ENCODE measurements around the gene SPIN1. TPM values are rescaled to one million over a fixed set of nuclear protein-coding genes. Genes with fewer than 3 reads are reported as not detected.

SPIN1 gene
- total and polyA plus RNA-seq, 2 of the 8 experiments (the other 6 are each of a cell fraction or from before 2014, with no cell fraction given) = 69.9 to 139 TPM

DNA sequence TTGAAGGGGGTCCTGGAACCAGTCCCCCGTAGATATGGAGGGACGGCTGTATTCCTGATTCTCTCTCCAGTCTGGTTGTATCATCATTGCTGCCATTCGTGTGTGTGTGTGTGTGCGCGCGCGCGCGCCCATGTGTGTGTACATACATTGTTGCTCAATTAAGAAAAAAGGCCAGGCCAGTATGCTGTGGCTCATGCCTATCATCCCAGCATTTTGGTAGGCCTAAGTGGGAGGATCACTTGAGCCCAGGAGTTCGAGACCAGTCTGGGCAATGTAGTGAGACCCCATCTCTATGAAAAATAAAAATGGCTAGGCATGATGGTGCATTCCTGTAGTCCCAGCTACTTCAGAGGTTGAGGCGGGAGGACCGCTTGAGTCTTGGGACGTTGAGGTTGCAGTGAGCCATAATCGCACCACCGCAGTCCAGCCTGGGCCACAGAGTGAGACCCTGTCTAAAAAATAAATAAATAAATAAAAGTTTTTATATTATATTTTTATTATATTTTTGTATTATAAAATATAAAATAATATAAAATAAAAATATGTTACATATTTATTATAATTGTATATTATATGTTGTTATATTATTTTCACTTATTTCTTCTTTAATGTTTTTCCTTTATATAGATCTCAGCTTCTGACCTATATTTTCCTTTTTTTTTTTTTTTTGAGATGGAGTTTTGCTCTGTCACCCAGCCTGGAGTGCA is 53.2 kb downstream of the SPIN1 start:
- ChIA-PET POLR2A (ENCODE audit: partially characterized antibody) (interaction anchor here (1.2 to 1.6 kb wide), 2 partner anchors 7 to 92 kb away, joined by 3 read pairs; no protein-coding TSS in a partner anchor), CTCF (ENCODE audit: partially characterized antibody) (interaction anchor here (0.8 to 1.3 kb wide), 3 partner anchors 47 to 134 kb away, joined by 3 read pairs; no protein-coding TSS in a partner anchor)
- DNase-seq (ENCODE audit: low read depth in 1 of 2, low spot score in 2 of 2) (no peak), FAIRE-seq (no peak)
- no peaks in the 10 kb centered on the region; the same call in 1 of the 2 replicates for H3K23me2 ChIP-seq (ENCODE audit: low read depth, low read length)
- no peak overlapping the region for H2BK12ac ChIP-seq (ENCODE audit: low read depth, low read length)
- peaks cover 2 to 91% of the 10 kb centered on the region in 2 experiments for H3K79me2 ChIP-seq (ENCODE audit: control insufficient read depth in 1 of 2, insufficient read depth in 2 of 2, low read length in 2 of 2)
- no peak overlapping the region for H2BK120ac ChIP-seq (replicated peaks; ENCODE audit: low read depth, low read length)
- no peaks in the 10 kb centered on the region for H3K27me3 ChIP-seq (replicated peaks in 1 of 4; ENCODE audit: control insufficient read depth in 3 of 4, extremely low read depth in 1 of 4, insufficient read depth in 3 of 4, low read length in 3 of 4)
- H3K36me3 ChIP-seq (ENCODE audit: control insufficient read depth in 2 of 4, insufficient read depth in 4 of 4, low read length in 3 of 4) = no peaks in the 10 kb centered on the region; a peak in 2 of 8 replicates
- H2AK5ac ChIP-seq (ENCODE audit: low read depth, low read length) = no peak overlapping the region
- H4K91ac ChIP-seq (replicated peaks; ENCODE audit: insufficient read length, low read length) = no peak overlapping the region
- H3K4me2 ChIP-seq (ENCODE audit: insufficient read depth in 1 of 2, low read depth in 2 of 2, low read length in 2 of 2) = no peak overlapping the region
- no peak overlapping the region for H3K56ac ChIP-seq (replicated peaks; ENCODE audit: insufficient read length, low read depth, low read length)
- no peak overlapping the region for H2BK20ac ChIP-seq (ENCODE audit: low read length)
- H4K8ac ChIP-seq (ENCODE audit: extremely low read depth, insufficient read depth, low read length) = no peak overlapping the region
- no peak overlapping the region for H3K23ac ChIP-seq (ENCODE audit: insufficient read length)
- no peak overlapping the region for H2AFZ ChIP-seq (ENCODE audit: low read length)
- H3K14ac ChIP-seq (ENCODE audit: insufficient read length) = no peak overlapping the region
- no peaks in the 10 kb centered on the region for H3K9me3 ChIP-seq (ENCODE audit: insufficient read depth in 2 of 2, low read depth in 1 of 2, low read length in 1 of 2)
- no peaks in the 10 kb centered on the region; the same call in 1 of the 2 replicates for H3K79me1 ChIP-seq (ENCODE audit: low read depth, low read length)
- no peak overlapping the region for H3K4me3 ChIP-seq (ENCODE audit: extremely low read depth in 1 of 4, insufficient read depth in 2 of 4, low read depth in 3 of 4, low read length in 4 of 4)
- WGBS, 2 experiments (ENCODE audit: extremely low coverage in 1 of 2, insufficient coverage in 1 of 2, insufficient read length in 1 of 2, insufficient replicate concordance in 2 of 2, low coverage in 1 of 2, low lambda C conversion rate in 2 of 2, missing lambda C conversion rate in 1 of 2) = 96% methylated on average over 15 of the region's 15 CpGs; no CpG with 5 or more reads in 1 of the 2 experiments
- H2BK15ac ChIP-seq (ENCODE audit: low read length) = no peak overlapping the region
- no peak overlapping the region for H3K27ac ChIP-seq (ENCODE audit: low read depth, low read length)
- peaks cover 0 to 6% (median 0%) of the 10 kb centered on the region in 4 experiments; a peak in 3 of 7 replicates for H3K4me1 ChIP-seq (replicated peaks in 1 of 4; ENCODE audit: control insufficient read depth in 3 of 4, insufficient read depth in 4 of 4, low read length in 3 of 4)
- H3K9ac ChIP-seq (replicated peaks in 1 of 4; ENCODE audit: extremely low read depth in 1 of 4, low read depth in 3 of 4, low read length in 3 of 4) = no peak overlapping the region
- no peak overlapping the region for H2BK5ac ChIP-seq (ENCODE audit: low read depth, low read length)
- H3K18ac ChIP-seq (ENCODE audit: extremely low read depth, low read length) = no peak overlapping the region
- H4K5ac ChIP-seq (ENCODE audit: insufficient read length, low read depth, low read length) = no peak overlapping the region
- H4K20me1 ChIP-seq (replicated peaks in 1 of 2; ENCODE audit: control insufficient read depth in 1 of 2, insufficient read depth in 2 of 2, low read length in 2 of 2) = peaks cover 3 to 8% of the 10 kb centered on the region in 2 experiments
- no peak overlapping the region for H3K4ac ChIP-seq (replicated peaks; ENCODE audit: insufficient read length, low read depth, low read length)
- TF ChIP-seq BACH1 (IDR thresholded peaks at IDR 0.05; ENCODE audit: low read length) = no peak
- TF ChIP-seq RAD21 (IDR thresholded peaks at IDR 0.05 in 1 of 2, conservative IDR thresholded peaks at IDR 0.05 in 1 of 2; ENCODE audit: low read depth in 2 of 2, low read length in 2 of 2) = no peak
- TF ChIP-seq, protein P1, sequence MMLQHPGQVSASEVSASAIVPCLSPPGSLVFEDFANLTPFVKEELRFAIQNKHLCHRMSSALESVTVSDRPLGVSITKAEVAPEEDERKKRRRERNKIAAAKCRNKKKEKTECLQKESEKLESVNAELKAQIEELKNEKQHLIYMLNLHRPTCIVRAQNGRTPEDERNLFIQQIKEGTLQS (IDR thresholded peaks at IDR 0.05; ENCODE audit: insufficient read depth, low read depth, low read length) = no peak
- TF ChIP-seq CREB1 (IDR thresholded peaks at IDR 0.05) = no peak
- TF ChIP-seq BRCA1 (IDR thresholded peaks at IDR 0.05; ENCODE audit: low read depth, low read length) = no peak
- no peak for TF ChIP-seq BCL11A (IDR thresholded peaks at IDR 0.05; ENCODE audit: low read depth in 2 of 2, low read length in 2 of 2)
- TF ChIP-seq EP300 (IDR thresholded peaks at IDR 0.05; ENCODE audit: borderline replicate concordance in 1 of 2, low read depth in 2 of 2, low read length in 2 of 2) = no peak
- TF ChIP-seq TAF1 (IDR thresholded peaks at IDR 0.05; ENCODE audit: low read depth, low read length) = no peak
- no peak for TF ChIP-seq MAFK (IDR thresholded peaks at IDR 0.05; ENCODE audit: low read depth, low read length)
- TF ChIP-seq KDM1A (IDR thresholded peaks at IDR 0.05; ENCODE audit: borderline replicate concordance, low read length) = no peak
- TF ChIP-seq, protein P2, sequence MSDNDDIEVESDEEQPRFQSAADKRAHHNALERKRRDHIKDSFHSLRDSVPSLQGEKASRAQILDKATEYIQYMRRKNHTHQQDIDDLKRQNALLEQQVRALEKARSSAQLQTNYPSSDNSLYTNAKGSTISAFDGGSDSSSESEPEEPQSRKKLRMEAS (IDR thresholded peaks at IDR 0.05) = no peak
- TF ChIP-seq GTF2F1 (IDR thresholded peaks at IDR 0.05; ENCODE audit: borderline replicate concordance, low read depth, low read length) = no peak
